Esophagus (tissue), 2 donors: Measurements from ENCODE around the gene SMIM36. TPM values are rescaled to one million over a fixed set of nuclear protein-coding genes. Genes with fewer than 3 reads are reported as not detected.
A peak's percentile ranks its signal among the peaks of the same experiment; 100 is the strongest.

Experiments used
- H3K27ac ChIP-seq, 2 donors: one replicate each; pipeline ENCODE4 v1.5.1; 2013; ENCODE audit warnings: low read depth in 2 of 2, mild to moderate bottlenecking in 2 of 2, inconsistent platforms in 1 of 2, low read length in 1 of 2, moderate library complexity in 1 of 2
- H3K27me3 ChIP-seq, 2 donors: one replicate each; pipeline ENCODE4 v1.6.1; 2013; ENCODE audit warnings: low read length in 2 of 2, control low read depth in 1 of 2, mild to moderate bottlenecking in 1 of 2; ENCODE audit not compliant: insufficient read depth in 2 of 2, control insufficient read depth in 1 of 2
- H3K36me3 ChIP-seq, 2 donors: one replicate each; pipeline ENCODE4 v1.6.1; 2013; ENCODE audit warnings: low read length in 1 of 2; ENCODE audit not compliant: control insufficient read depth in 2 of 2, insufficient read depth in 2 of 2
- H3K4me1 ChIP-seq, 2 donors: one replicate each; pipeline ENCODE4 v1.6.1; 2013; ENCODE audit warnings: low read length in 1 of 2; ENCODE audit not compliant: control insufficient read depth in 2 of 2, insufficient read depth in 2 of 2
- H3K4me3 ChIP-seq, 2 donors: one replicate each; pipeline ENCODE4 v1.5.1; 2013; ENCODE audit warnings: low read length in 2 of 2, mild to moderate bottlenecking in 2 of 2, low read depth in 1 of 2, moderate library complexity in 1 of 2
- H3K9me3 ChIP-seq, 2 donors: one replicate each; pipeline ENCODE4 v1.6.1; 2013; ENCODE audit warnings: mild to moderate bottlenecking in 2 of 2, low read depth in 1 of 2, low read length in 1 of 2, moderate library complexity in 1 of 2; ENCODE audit not compliant: control insufficient read depth in 2 of 2, insufficient read depth in 1 of 2
- WGBS, 2 donors: extraction: QIAGEN DNeasy Blood & Tissue Kit; methylation state at CpG; one replicate each; pipeline ENCODE4 v1.1.7; 2013; 5-methylcytosine and 5-hydroxymethylcytosine counted together
- polyA plus RNA-seq, 2 donors: library from polyadenylated mRNA; stranded (reverse); fragments of 200-250 nt; gene quantifications; one replicate each; pipeline ENCODE4 v1.2.3, GENCODE V29; 2013
- donor health status: healthy with polysubstance abuse.
- donor health status: Bipolar disorder and iron deficiency.

SMIM36 gene
- polyA plus RNA-seq, 2 donors: not detected

DNA sequence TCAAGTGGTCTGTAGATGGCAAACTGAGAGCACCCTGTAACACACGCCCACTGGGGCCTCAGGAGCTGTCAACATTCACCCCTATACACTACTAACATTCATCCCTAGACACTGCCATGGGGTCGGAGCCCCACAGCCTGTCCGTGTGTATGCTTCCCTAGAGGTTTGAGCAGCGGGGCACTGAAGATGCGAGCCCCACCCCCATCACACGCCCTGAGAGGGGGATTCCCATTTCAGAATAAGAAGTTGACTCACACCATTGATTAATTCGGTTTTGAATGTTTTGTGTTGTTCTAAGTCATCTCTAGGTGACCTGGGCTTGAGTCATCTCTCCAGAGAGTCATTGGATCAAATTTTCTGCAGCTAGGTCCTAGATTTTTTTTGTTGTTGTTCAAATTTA, 52.3 kb downstream of the SMIM36 start:
- Histone ChIP-seq H3K36me3 (no peaks in the 10 kb centered on the region), H3K27ac (no peak overlapping the region), H3K4me3 (no peak overlapping the region), H3K9me3 (no peaks in the 10 kb centered on the region), H3K4me1 (peaks cover 0 to 3% of the 10 kb centered on the region in 2 donors), H3K27me3 (no peaks in the 10 kb centered on the region)
- 56 to 60% methylated on average over 7 of the region's 7 CpGs for WGBS, 2 donors

DNA sequence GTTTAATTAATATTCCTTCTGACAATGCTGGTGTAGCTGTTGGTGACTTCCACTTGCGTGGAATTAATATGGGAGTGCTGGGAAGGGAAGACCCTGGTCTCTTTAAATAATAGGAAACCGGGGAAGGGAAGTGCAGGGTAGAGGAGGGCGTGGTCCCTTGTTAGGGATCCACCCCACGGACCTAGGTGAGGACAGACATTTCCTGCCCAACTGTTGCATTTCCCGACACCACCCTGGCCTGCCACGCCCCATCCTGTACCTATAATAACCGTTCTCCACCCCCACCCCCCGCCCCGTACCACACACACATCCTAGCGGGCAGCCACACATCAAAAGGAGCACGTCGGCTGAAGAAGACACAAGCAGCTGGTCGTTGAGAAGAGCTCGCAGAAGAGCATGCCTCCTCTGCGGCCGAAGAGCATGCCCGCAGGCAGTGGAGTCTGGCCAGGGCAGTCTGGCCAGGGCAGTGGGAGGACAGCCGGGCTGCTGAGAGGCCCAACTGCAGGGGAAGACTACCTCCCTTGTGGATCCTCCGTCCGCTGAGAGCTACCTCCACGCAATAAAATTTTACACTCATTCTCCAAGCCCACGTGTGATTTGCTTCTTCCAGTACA, 52.9 kb downstream of the SMIM36 start:
- Histone ChIP-seq H3K9me3 (no peaks in the 10 kb centered on the region), H3K4me1 (peaks cover 0 to 3% of the 10 kb centered on the region in 2 donors), H3K36me3 (no peaks in the 10 kb centered on the region), H3K27ac (no peak overlapping the region), H3K4me3 (no peak overlapping the region), H3K27me3 (no peaks in the 10 kb centered on the region)
- 79 to 82% methylated on average over 22 of the region's 22 CpGs for WGBS, 2 donors

DNA sequence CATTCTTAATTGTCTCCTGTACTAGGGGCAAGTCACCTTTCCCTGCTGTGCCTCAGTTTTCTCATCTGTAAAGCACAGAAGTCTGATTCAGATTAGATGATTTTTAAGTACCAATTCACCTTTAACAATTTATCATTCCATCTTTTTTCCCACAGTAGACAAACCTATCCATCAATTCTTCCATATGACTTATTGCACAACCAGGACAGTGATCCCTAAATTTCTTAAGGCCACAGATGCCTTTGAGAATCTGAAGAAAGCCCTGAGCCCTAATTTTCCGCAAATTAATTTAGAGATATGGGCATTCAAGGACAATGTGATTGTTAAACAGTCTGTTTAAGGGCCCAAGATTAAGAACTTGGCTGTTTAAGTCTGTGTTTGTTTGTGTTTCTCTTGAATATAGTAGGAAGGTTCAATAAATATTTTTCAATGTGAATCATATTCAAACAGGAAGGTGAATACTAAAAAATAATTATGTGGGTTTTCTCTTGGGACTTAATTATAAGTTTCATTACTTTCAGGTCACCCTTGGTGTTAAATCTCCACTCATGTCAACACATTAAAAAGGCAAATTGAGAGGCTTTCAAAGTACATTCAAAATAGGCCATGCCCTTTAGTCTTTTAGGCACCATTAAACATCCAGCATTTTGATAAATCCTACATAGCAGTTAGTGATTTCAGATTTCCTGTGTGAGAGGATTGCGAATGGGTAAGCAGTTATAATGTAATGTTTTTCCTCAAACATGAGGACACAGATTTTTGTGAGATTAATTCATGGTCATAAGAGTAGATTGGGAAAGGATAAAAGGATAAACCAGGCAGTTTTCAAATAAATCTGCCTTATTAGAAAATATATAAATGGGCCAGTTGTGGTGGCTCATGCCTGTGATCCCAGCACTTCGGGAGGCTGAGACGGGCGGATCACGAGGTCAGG, 54.7 kb downstream of the SMIM36 start:
- H3K4me1 ChIP-seq: peaks cover 0 to 3% of the 10 kb centered on the region in 2 donors
- no peaks in the 10 kb centered on the region for H3K36me3 ChIP-seq
- no peaks in the 10 kb centered on the region for H3K27me3 ChIP-seq
- no peak overlapping the region for H3K27ac ChIP-seq
- 86 to 95% methylated on average over 6 of the region's 6 CpGs for WGBS, 2 donors
- H3K9me3 ChIP-seq: no peaks in the 10 kb centered on the region
- H3K4me3 ChIP-seq: no peak overlapping the region

DNA sequence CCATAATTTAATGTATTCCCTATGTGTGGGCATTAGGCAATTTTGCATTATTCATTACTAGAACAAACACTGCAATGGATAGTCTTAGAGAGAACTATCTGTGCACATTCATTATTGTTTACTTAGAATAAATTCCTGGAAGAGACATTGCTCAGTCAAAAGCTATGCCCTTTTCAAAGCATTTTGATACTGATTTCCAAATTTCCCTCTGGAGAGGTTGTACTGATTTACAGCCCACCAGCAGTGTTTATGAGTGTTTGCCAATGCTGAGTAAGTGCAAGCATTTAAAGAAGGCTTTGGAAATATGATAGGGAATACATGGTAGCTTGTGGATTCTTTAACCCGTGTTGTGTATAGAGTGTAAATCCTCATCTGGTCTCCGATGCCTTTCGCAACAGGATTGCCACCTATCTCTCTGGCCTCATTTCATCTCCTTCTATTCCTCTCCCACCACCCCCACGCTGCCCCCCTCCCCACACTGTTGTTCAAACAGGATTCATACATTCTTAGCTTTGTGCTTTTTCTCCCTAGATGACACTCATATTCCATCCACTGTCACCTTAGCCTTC, 56.3 kb downstream of the SMIM36 start:
- 60 to 71% methylated on average over 4 of the region's 4 CpGs for WGBS, 2 donors
- no peaks in the 10 kb centered on the region for H3K9me3 ChIP-seq
- peaks cover 0 to 3% of the 10 kb centered on the region in 2 donors for H3K4me1 ChIP-seq
- H3K4me3 ChIP-seq: no peak overlapping the region
- no peaks in the 10 kb centered on the region for H3K27me3 ChIP-seq
- H3K27ac ChIP-seq: no peak overlapping the region
- no peaks in the 10 kb centered on the region for H3K36me3 ChIP-seq

DNA sequence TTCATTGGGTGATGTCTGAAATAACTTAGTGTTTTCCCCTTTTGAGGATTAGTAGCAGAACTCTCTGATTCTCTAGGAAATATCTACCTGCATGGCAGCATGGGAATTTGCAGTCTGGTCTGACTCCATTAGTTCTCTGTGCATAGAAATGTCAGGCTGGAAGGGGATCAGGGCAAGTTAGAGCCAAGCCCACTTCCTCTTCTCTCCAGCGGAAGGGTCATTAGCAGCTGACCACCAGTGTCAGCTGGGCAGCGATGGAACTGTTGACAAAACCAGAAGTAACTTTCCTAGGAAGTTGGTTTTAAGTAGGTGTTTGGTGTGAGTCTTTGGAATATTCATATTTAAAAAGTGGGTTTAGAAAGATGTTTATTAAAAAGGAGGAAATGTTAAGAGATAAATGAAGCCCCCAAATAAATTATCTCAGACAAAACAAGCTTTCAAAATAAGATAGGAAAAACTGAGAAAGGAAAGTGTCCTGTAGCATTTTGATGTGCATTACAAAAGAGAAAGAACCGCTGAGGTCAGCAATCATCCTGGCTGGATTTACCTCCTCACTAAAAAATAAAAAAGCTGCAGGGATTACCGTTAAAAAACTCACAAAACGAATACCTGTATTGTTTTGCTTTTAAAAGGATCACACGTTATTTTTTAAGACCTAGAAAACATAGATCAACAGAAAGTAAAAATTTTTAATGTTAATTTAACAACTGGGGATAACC, 57.3 kb downstream of the SMIM36 start:
- Histone ChIP-seq H3K36me3 (no peaks in the 10 kb centered on the region), H3K27me3 (no peaks in the 10 kb centered on the region), H3K27ac (no peak overlapping the region), H3K9me3 (no peaks in the 10 kb centered on the region), H3K4me3 (no peak overlapping the region), H3K4me1 (peaks cover 0 to 3% of the 10 kb centered on the region in 2 donors)
- 40 to 47% methylated on average over 6 of the region's 6 CpGs for WGBS, 2 donors

DNA sequence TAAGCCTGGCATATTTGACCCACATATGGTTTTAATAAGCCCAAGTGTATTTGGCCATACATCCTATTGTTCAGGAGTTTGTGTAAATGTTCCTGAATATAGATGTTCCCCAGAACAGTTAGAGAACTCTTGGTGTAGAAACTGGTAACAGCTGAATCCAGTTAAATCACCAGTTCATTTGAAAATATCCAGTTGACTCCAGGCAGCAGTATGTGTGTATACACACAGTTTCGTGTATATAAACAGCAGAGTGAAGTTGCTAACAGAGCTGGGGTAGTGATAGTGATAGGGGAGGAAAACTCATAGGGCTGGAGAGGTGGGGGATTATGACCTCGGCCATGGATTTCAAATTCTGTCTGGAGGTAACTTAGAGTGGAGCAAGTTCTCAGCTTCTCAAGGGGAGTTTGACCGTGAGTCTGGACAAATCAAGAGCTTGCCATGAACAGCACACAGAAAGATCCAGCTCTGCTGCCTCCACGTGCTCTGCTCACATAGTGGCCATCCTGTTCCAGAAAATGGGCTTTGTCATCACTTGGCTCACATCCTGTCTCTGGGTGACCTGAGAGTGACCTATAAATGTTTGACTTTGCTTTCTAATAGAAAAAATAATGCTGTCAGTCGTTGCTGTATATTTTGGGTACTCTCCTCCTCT, 59.0 kb downstream of the SMIM36 start:
- no peaks in the 10 kb centered on the region for H3K27me3 ChIP-seq
- WGBS, 2 donors: 49 to 50% methylated on average over 5 of the region's 5 CpGs
- H3K36me3 ChIP-seq: no peaks in the 10 kb centered on the region
- H3K9me3 ChIP-seq: no peaks in the 10 kb centered on the region
- H3K27ac ChIP-seq: peak overlapping the region in 1 of 2 donors; percentile 35
- H3K4me1 ChIP-seq: no peaks in the 10 kb centered on the region
- H3K4me3 ChIP-seq: no peak overlapping the region

DNA sequence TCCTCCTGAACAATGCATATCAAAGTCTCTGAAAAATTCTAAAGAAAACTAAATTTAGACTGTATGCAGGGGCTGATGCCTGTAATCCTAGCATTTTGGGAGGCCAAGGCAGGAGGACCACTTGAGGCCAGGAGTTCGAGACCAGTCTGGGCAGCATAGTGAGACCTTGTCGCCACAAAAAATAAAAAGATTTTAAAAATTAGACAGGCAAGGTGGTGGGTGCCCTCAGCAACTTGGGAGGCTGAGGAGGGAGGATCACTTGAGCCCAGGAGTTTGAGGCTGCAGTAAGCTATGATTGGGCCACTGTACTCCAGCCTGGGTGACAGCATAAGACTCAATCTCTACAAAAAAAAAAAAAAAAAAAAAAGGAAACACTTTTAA, 59.5 kb downstream of the SMIM36 start:
- Histone ChIP-seq H3K4me3 (no peak overlapping the region), H3K4me1 (no peaks in the 10 kb centered on the region), H3K36me3 (no peaks in the 10 kb centered on the region), H3K27me3 (no peaks in the 10 kb centered on the region), H3K27ac (peak overlapping the region in 1 of 2 donors; percentile 3), H3K9me3 (no peaks in the 10 kb centered on the region)
- 91 to 94% methylated on average over 2 of the region's 2 CpGs for WGBS, 2 donors

DNA sequence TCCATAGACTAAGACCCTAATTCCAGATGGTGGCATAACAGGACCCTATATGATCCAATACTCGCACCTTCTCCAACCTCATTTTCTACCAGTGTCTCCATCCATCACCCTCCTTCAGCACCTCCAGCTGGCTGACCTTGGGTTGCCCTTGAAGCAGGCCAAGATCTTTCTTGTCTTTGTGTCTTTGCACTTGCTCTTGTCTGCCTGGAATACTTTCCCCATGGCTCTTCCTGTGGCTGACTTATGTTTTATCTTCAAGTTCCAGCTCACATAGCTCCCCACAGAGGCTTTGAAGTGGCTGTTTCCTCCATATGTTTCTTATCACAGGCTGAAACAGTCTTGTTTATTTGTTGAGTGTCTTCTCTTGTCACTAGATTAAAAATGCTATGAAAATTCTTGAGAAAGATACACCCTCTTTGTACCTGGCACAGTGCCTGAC, 60.0 kb downstream of the SMIM36 start:
- Histone ChIP-seq H3K4me3 (no peak overlapping the region), H3K27ac (peak overlapping the region in 1 of 2 donors; percentile 8), H3K4me1 (no peaks in the 10 kb centered on the region), H3K36me3 (no peaks in the 10 kb centered on the region), H3K27me3 (no peaks in the 10 kb centered on the region), H3K9me3 (no peaks in the 10 kb centered on the region)
- 76 to 77% methylated on average over 1 of the region's 1 CpG for WGBS, 2 donors
